HepG2 (cell line): ENCODE measurements around the gene CLDN19. TPM values are rescaled to one million over a fixed set of nuclear protein-coding genes. Genes with fewer than 3 reads are reported as not detected.
"Not testable (repeated sequence)": the region's sequence is repeated elsewhere in the genome, so short reads cannot be mapped to it uniquely, and the experiment has no call there.

Experiments used
- ATAC-seq: fragments of 200-7000 bp; cut with Tn5 transposase; 3 replicates; pipeline ENCODE4 v1.9.1; 2020; ENCODE audit warnings: mild to moderate bottlenecking, moderate library complexity
- BruUV-seq: library from RNA; stranded (reverse); fragments of 400-500 nt; replicated peaks from 2 replicates; lab custom pipeline; 2021; lab: Mats Ljungman, UMichigan
- CTCF ChIA-PET: fragments of 300-600 bp; formaldehyde crosslinking; extraction: SDS; loops from one replicate; lab custom pipeline; 2021; ENCODE audit warnings: low total read pairs, inconsistent platforms, low intra/inter-chr PET ratio; lab: Yijun Ruan, JAX
- POLR2A ChIA-PET: fragments of 350-600 bp; sonication (Branson Sonifier 250); formaldehyde crosslinking; loops from one replicate; lab custom pipeline; 2020; ENCODE audit warnings: antibody characterized with exemption, inconsistent platforms; lab: Yijun Ruan, JAX
- DNase-seq: peaks from one replicate; pipeline ENCODE4 v3.0.0-alpha.2; 2015; ENCODE audit warnings: low spot score
- FAIRE-seq: peaks from 3 replicates; lab custom pipeline; 2011; peaks lifted over from hg19 to GRCh38; lab: Jason Lieb, UNC
- H2AFZ ChIP-seq: one replicate; pipeline ENCODE4 v1.6.1; 2011; ENCODE audit warnings: low read length, inconsistent platforms
- H3K27ac ChIP-seq: fragments of 300-600 bp; 3 replicates; pipeline ENCODE4 v1.8.0; 2011; ENCODE audit warnings: mixed run types, mild to moderate bottlenecking, mixed read lengths, low read length, inconsistent platforms; ENCODE audit not compliant: insufficient read depth; ENCODE audit errors: extremely low read length
- H3K27me3 ChIP-seq, 2 experiments: fragments of 200-600 bp in 1 of 2; 2 replicates in 1 of 2; 3 replicates in 1 of 2; pipeline versions ENCODE4 v1.6.0 to v1.8.0; 2011; ENCODE audit warnings: low read length in 2 of 2, mild to moderate bottlenecking in 2 of 2, moderate library complexity in 2 of 2, inconsistent platforms in 1 of 2; ENCODE audit not compliant: insufficient read depth in 2 of 2, control insufficient read depth in 1 of 2
- H3K36me3 ChIP-seq, 2 experiments: fragments of 200-600 bp in 1 of 2; replicated peaks in 1 of 2; 2 replicates in 1 of 2; 3 replicates in 1 of 2; pipeline versions ENCODE4 v1.5.1 to v1.8.0; 2011; ENCODE audit warnings: low read length in 2 of 2, inconsistent platforms in 1 of 2; ENCODE audit not compliant: insufficient read depth in 2 of 2, control insufficient read depth in 1 of 2
- H3K4me1 ChIP-seq: 2 replicates; pipeline ENCODE4 v1.5.1; 2012; ENCODE audit warnings: low read length, inconsistent platforms; ENCODE audit not compliant: insufficient read depth
- H3K4me2 ChIP-seq: 2 replicates; pipeline ENCODE4 v1.6.0; 2011; ENCODE audit warnings: low read depth, low read length, inconsistent platforms
- H3K4me3 ChIP-seq, 3 experiments: fragments of 200-600 bp in 1 of 3; sonication (generic), shearing (Covaris generic) in 1 of 3; replicated peaks in 1 of 3; 2 replicates each; pipeline ENCODE4 v1.5.1; 2011 to 2016; ENCODE audit warnings: low read length in 3 of 3, inconsistent platforms in 2 of 3, low read depth in 2 of 3, mild to moderate bottlenecking in 2 of 3, control low read depth in 1 of 3, mixed read lengths in 1 of 3; ENCODE audit not compliant: insufficient read depth in 1 of 3
- H3K79me2 ChIP-seq: one replicate; pipeline ENCODE4 v1.6.1; 2011; ENCODE audit warnings: low read length, inconsistent platforms; ENCODE audit not compliant: insufficient read depth
- H3K9ac ChIP-seq: 2 replicates; pipeline ENCODE4 v1.6.0; 2011; ENCODE audit warnings: mild to moderate bottlenecking, low read depth, low read length, inconsistent platforms; ENCODE audit not compliant: insufficient read depth
- H3K9me3 ChIP-seq: 2 replicates; pipeline ENCODE4 v1.5.1; 2012; ENCODE audit warnings: mild to moderate bottlenecking, low read length
- H4K20me1 ChIP-seq: 2 replicates; pipeline ENCODE4 v1.6.0; 2011; ENCODE audit warnings: inconsistent platforms, mild to moderate bottlenecking, low read length, moderate library complexity; ENCODE audit not compliant: insufficient read depth
- ARNT ChIP-seq: fragments of 450-650 bp; IDR thresholded peaks from 2 replicates; pipeline ENCODE4 v1.6.1; 2017
- NR3C1 ChIP-seq: sonication (generic); formaldehyde crosslinking; IDR thresholded peaks from 2 replicates; pipeline ENCODE4 v1.4.0; 2020; ENCODE audit warnings: missing genetic modification reagents
- ONECUT2 ChIP-seq: sonication (generic); formaldehyde crosslinking; IDR thresholded peaks from 2 replicates; pipeline ENCODE4 v1.4.0; 2020; ENCODE audit warnings: missing genetic modification reagents
- ZFP90 ChIP-seq: sonication (generic); formaldehyde crosslinking; IDR thresholded peaks from 2 replicates; pipeline ENCODE4 v1.8.0; 2022; ENCODE audit warnings: missing genetic modification reagents, mild to moderate bottlenecking, inconsistent platforms, borderline replicate concordance
- WGBS: methylation state at CpG from one replicate; pipeline ENCODE4 v1.1.6; 2017; ENCODE audit warnings: low lambda C conversion rate; 5-methylcytosine and 5-hydroxymethylcytosine counted together
- in situ Hi-C: cut with HindIII; loops from 2 replicates; pipeline ENCODE4 v1.10.0; 2017; ENCODE audit warnings: low pct_unique_long_range_greater_than_20kb; ENCODE audit not compliant: extremely low pct_ligation_motif_present
- intact Hi-C: fragments of 100-400 bp; cut with micrococcal nuclease; formaldehyde crosslinking; loops from one replicate; pipeline ENCODE4 v1.10.0; 2022; ENCODE audit not compliant: unreplicated experiment
- polyA plus RNA-seq, 8 experiments: library from polyadenylated mRNA; depleted of rRNA in 3 of 8; stranded (reverse) in 7 of 8; unstranded in 1 of 8; fragments of >200 nt; fragmentation: Illumina TruSeq in 4 of 8; extraction: Trizol in 4 of 8; gene quantifications; 2 replicates each; pipeline versions ENCODE4 v1.2.1 to v1.2.3, GENCODE V29; 2011 to 2016; ENCODE audit warnings: low read depth in 4 of 8, missing spikeins in 1 of 8, mixed read lengths in 1 of 8; ENCODE audit not compliant: insufficient read depth in 1 of 8
- total RNA-seq, 5 experiments: library from RNA; depleted of rRNA; stranded (reverse); fragments of >200 nt; fragmentation: Illumina TruSeq; extraction: Trizol; gene quantifications; 2 replicates each; pipeline ENCODE4 v1.2.3, GENCODE V29; 2016; ENCODE audit warnings: low read depth in 1 of 5
- TF ChIP-seq, protein P1 (sequence below): sonication (generic); formaldehyde crosslinking; IDR thresholded peaks from 2 replicates; pipeline ENCODE4 v1.8.0; 2022; ENCODE audit warnings: mild to moderate bottlenecking, missing genetic modification reagents
- TF ChIP-seq, protein P2 (sequence below): sonication (generic); formaldehyde crosslinking; IDR thresholded peaks from 2 replicates; pipeline ENCODE4 v1.4.0; 2020; ENCODE audit warnings: missing genetic modification reagents
- TF ChIP-seq, protein P3 (sequence below): sonication (generic); formaldehyde crosslinking; IDR thresholded peaks from 2 replicates; pipeline ENCODE4 v1.5.1; 2020; ENCODE audit warnings: missing genetic modification reagents, mild to moderate bottlenecking, borderline replicate concordance
- TF ChIP-seq, protein P4 (sequence below): sonication (generic); formaldehyde crosslinking; IDR thresholded peaks from 2 replicates; pipeline ENCODE4 v1.4.0; 2020; ENCODE audit warnings: low read depth, mild to moderate bottlenecking, missing genetic modification reagents
- TF ChIP-seq, protein P5 (sequence below): sonication (generic); formaldehyde crosslinking; IDR thresholded peaks from 2 replicates; pipeline ENCODE4 v1.4.0; 2020; ENCODE audit warnings: missing genetic modification reagents

Gene CLDN19
- total and polyA plus RNA-seq, 2 of the 13 experiments (the other 11 are each of a cell fraction or from before 2014, with no cell fraction given) = 5.0 to 7.6 TPM

DNA sequence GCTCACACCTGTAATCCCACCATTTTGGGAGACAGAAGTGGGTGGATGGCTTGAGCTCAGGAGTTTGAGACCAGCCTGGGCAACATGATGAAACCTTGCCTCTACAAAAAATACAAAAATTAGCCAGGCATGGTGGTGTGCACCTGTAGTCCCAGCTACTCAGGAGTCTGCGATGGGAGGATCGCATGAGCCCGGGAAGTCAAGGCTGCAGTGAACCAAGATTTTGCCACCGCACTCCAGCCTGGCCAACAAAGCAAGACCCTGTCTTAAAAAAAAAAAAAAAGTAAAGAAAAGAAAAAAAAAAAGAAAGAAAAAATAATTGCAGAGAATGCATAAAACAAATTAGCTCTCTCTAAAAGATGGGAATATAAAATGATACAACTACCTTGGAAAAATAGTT lies 14.2 kb downstream of the CLDN19 start:
- FAIRE-seq, BruUV-seq, intact Hi-C loops, CTCF ChIA-PET, DNase-seq, H3K4me1 ChIP-seq, H3K36me3 ChIP-seq, H4K20me1 ChIP-seq, H3K9me3 ChIP-seq, H2AFZ ChIP-seq, H3K27me3 ChIP-seq, H3K79me2 ChIP-seq, ATAC-seq, H3K4me3 ChIP-seq, H3K9ac ChIP-seq, H3K27ac ChIP-seq, H3K4me2 ChIP-seq: not testable (repeated sequence)
- in situ Hi-C loops = loop anchor here (25.0 kb wide), 1 partner anchor 389 kb away; the partner anchor contains the start of gene FOXJ3
- 98% methylated on average over 4 of the region's 4 CpGs for WGBS
- POLR2A ChIA-PET = interaction anchor here (0.7 kb wide), 1 partner anchor 14 kb away, joined by 4 read pairs; the partner anchor contains the start of gene CLDN19

DNA sequence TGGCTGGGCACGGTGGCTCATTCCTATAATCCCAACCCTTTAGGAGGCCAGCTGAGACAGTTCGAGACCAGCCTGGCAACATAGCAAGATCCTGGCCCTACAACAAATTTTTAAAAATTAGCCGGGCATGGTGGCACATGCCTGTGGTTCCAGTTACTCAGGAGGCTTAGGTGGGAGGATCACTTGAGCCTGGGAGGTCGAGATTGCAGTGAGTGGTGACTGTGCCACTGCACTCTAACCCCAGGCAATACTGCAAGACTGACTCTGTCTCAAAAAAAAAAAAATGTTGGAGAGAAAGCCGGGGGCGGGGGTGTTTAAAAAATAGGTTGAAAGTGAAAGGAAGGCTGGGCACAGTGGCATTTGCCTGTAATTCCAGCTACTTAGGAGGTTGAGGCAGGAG lies 16.5 kb downstream of the CLDN19 start:
- Histone ChIP-seq H3K36me3 (0 out of 5 replicates have a peak, but pooled peaks cover 0 to 4% of the 10 kb centered on the region in 2 experiments), H3K27ac (no peak overlapping the region), H3K4me1 (peaks cover 16% of the 10 kb centered on the region), H3K9me3 (no peaks in the 10 kb centered on the region), H3K79me2 (no peaks in the 10 kb centered on the region), H3K27me3 (no peaks in the 10 kb centered on the region), H3K4me3 (no peak overlapping the region), H4K20me1 (no peaks in the 10 kb centered on the region), H3K4me2 (no peak overlapping the region), H2AFZ (no peak overlapping the region), H3K9ac (no peak overlapping the region)
- no TSS peak for BruUV-seq
- ChIA-PET POLR2A (no interaction called here), CTCF (no interaction called here)
- FAIRE-seq (no peak), ATAC-seq (no peak), DNase-seq (no peak)
- in situ Hi-C loops (no loop called here), intact Hi-C loops (no loop called here)
- WGBS = 52% methylated on average over 6 of the region's 6 CpGs
- TF ChIP-seq, protein P1, sequence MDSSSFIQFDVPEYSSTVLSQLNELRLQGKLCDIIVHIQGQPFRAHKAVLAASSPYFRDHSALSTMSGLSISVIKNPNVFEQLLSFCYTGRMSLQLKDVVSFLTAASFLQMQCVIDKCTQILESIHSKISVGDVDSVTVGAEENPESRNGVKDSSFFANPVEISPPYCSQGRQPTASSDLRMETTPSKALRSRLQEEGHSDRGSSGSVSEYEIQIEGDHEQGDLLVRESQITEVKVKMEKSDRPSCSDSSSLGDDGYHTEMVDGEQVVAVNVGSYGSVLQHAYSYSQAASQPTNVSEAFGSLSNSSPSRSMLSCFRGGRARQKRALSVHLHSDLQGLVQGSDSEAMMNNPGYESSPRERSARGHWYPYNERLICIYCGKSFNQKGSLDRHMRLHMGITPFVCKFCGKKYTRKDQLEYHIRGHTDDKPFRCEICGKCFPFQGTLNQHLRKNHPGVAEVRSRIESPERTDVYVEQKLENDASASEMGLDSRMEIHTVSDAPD (CRISPR knock-in tag) = no peak
- TF ChIP-seq, protein P2, sequence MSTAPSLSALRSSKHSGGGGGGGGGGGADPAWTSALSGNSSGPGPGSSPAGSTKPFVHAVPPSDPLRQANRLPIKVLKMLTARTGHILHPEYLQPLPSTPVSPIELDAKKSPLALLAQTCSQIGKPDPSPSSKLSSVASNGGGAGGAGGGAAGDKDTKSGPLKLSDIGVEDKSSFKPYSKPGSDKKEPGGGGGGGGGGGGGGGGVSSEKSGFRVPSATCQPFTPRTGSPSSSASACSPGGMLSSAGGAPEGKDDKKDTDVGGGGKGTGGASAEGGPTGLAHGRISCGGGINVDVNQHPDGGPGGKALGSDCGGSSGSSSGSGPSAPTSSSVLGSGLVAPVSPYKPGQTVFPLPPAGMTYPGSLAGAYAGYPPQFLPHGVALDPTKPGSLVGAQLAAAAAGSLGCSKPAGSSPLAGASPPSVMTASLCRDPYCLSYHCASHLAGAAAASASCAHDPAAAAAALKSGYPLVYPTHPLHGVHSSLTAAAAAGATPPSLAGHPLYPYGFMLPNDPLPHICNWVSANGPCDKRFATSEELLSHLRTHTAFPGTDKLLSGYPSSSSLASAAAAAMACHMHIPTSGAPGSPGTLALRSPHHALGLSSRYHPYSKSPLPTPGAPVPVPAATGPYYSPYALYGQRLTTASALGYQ = no peak
- TF ChIP-seq NR3C1 (CRISPR knock-in tag) (no peak), ONECUT2 (CRISPR knock-in tag) (no peak), ZFP90 (CRISPR knock-in tag) (no peak), ARNT (no peak)
- TF ChIP-seq, protein P3, sequence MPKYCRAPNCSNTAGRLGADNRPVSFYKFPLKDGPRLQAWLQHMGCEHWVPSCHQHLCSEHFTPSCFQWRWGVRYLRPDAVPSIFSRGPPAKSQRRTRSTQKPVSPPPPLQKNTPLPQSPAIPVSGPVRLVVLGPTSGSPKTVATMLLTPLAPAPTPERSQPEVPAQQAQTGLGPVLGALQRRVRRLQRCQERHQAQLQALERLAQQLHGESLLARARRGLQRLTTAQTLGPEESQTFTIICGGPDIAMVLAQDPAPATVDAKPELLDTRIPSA = no peak
- TF ChIP-seq, protein P4, sequence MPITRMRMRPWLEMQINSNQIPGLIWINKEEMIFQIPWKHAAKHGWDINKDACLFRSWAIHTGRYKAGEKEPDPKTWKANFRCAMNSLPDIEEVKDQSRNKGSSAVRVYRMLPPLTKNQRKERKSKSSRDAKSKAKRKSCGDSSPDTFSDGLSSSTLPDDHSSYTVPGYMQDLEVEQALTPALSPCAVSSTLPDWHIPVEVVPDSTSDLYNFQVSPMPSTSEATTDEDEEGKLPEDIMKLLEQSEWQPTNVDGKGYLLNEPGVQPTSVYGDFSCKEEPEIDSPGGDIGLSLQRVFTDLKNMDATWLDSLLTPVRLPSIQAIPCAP = no peak
- TF ChIP-seq, protein P5, sequence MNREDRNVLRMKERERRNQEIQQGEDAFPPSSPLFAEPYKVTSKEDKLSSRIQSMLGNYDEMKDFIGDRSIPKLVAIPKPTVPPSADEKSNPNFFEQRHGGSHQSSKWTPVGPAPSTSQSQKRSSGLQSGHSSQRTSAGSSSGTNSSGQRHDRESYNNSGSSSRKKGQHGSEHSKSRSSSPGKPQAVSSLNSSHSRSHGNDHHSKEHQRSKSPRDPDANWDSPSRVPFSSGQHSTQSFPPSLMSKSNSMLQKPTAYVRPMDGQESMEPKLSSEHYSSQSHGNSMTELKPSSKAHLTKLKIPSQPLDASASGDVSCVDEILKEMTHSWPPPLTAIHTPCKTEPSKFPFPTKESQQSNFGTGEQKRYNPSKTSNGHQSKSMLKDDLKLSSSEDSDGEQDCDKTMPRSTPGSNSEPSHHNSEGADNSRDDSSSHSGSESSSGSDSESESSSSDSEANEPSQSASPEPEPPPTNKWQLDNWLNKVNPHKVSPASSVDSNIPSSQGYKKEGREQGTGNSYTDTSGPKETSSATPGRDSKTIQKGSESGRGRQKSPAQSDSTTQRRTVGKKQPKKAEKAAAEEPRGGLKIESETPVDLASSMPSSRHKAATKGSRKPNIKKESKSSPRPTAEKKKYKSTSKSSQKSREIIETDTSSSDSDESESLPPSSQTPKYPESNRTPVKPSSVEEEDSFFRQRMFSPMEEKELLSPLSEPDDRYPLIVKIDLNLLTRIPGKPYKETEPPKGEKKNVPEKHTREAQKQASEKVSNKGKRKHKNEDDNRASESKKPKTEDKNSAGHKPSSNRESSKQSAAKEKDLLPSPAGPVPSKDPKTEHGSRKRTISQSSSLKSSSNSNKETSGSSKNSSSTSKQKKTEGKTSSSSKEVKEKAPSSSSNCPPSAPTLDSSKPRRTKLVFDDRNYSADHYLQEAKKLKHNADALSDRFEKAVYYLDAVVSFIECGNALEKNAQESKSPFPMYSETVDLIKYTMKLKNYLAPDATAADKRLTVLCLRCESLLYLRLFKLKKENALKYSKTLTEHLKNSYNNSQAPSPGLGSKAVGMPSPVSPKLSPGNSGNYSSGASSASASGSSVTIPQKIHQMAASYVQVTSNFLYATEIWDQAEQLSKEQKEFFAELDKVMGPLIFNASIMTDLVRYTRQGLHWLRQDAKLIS = no peak
